Spleen (tissue), 11 donors: ENCODE results near the gene WDFY4. TPM values are rescaled to one million over a fixed set of nuclear protein-coding genes. Genes with fewer than 3 reads are reported as not detected.

Experiments
- DNase-seq: peaks from one replicate; pipeline ENCODE4 v3.0.0-alpha.2; 2020
- H3K27ac ChIP-seq, 8 donors: fragments of 200-600 bp; sonication (generic) in 7 of 8; 1 replicate in 4 of 8; 2 replicates in 4 of 8; pipeline versions ENCODE4 v1.5.0 to v1.8.0; 2016 to 2021; ENCODE audit warnings: inconsistent platforms in 4 of 8, mild to moderate bottlenecking in 4 of 8, moderate library complexity in 1 of 8
- H3K27me3 ChIP-seq, 7 donors: fragments of 200-600 bp; sonication (generic) in 6 of 7; replicated peaks in 1 of 7; 1 replicate in 4 of 7; 2 replicates in 3 of 7; pipeline versions ENCODE4 v1.5.0 to v1.8.0; 2016 to 2021; ENCODE audit warnings: inconsistent platforms in 3 of 7, mild to moderate bottlenecking in 1 of 7
- H3K36me3 ChIP-seq, 6 donors: fragments of 200-600 bp; sonication (generic) in 5 of 6; 1 replicate in 4 of 6; 2 replicates in 2 of 6; pipeline versions ENCODE4 v1.5.0 to v1.8.0; 2016 to 2021; ENCODE audit warnings: inconsistent platforms in 2 of 6
- H3K4me1 ChIP-seq, 6 donors: fragments of 200-600 bp; sonication (generic) in 5 of 6; 1 replicate in 3 of 6; 2 replicates in 3 of 6; pipeline versions ENCODE4 v1.5.0 to v1.8.0; 2016 to 2021; ENCODE audit warnings: inconsistent platforms in 3 of 6
- H3K4me3 ChIP-seq, 8 donors: fragments of 200-600 bp; sonication (generic) in 7 of 8; 1 replicate in 4 of 8; 2 replicates in 4 of 8; pipeline versions ENCODE4 v1.5.0 to v1.8.0; 2016 to 2021; ENCODE audit warnings: inconsistent platforms in 4 of 8, mild to moderate bottlenecking in 4 of 8, moderate library complexity in 2 of 8
- H3K9me3 ChIP-seq, 8 donors: fragments of 200-600 bp; sonication (generic) in 7 of 8; 1 replicate in 4 of 8; 2 replicates in 4 of 8; pipeline versions ENCODE4 v1.5.0 to v1.8.0; 2016 to 2021; ENCODE audit warnings: inconsistent platforms in 4 of 8
- CTCF ChIP-seq, 11 experiments: fragments of 200-600 bp in 7 of 11; fragments of 450-650 bp in 4 of 11; sonication (generic) in 4 of 11; IDR thresholded peaks in 8 of 11; conservative IDR thresholded peaks in 3 of 11; 1 replicate in 7 of 11; 2 replicates in 4 of 11; pipeline versions ENCODE4 v1.4.0 to v1.8.0; 2016 to 2021; ENCODE audit warnings: antibody characterized with exemption in 11 of 11, inconsistent platforms in 4 of 11, mild to moderate bottlenecking in 1 of 11
- POLR2A ChIP-seq, 3 donors: fragments of 450-650 bp; IDR thresholded peaks; one replicate each; pipeline ENCODE4 v1.5.1; 2017; ENCODE audit warnings: antibody characterized with exemption in 3 of 3, mild to moderate bottlenecking in 1 of 3
- POLR2AphosphoS5 ChIP-seq, 3 donors: sonication (generic); formaldehyde crosslinking; IDR thresholded peaks; one replicate each; pipeline ENCODE4 v1.5.1; 2017; ENCODE audit warnings: antibody characterized with exemption in 3 of 3
- WGBS, 5 donors: extraction: QIAGEN DNeasy Blood & Tissue Kit in 3 of 5; methylation state at CpG; one replicate each; pipeline versions ENCODE4 v1.1.5 to v1.1.7; 2013 to 2018; 5-methylcytosine and 5-hydroxymethylcytosine counted together
- intact Hi-C: fragments of 100-400 bp; cut with DNase I; formaldehyde crosslinking; loops from one replicate; pipeline ENCODE4 v1.15.0; 2023; ENCODE audit warnings: low total_unique reads
- polyA plus RNA-seq, 3 donors: library from polyadenylated mRNA; stranded (reverse); fragments of 200-250 nt; gene quantifications; one replicate each; pipeline ENCODE4 v1.2.1, GENCODE V29; 2013
- total RNA-seq, 7 donors: library from RNA; depleted of rRNA in 3 of 7; stranded (reverse); fragments of >200 nt in 3 of 7; fragmentation: NEBNext Ultra II Directional in 4 of 7; extraction: Animal tissue kit (Norgen Biotek cat#: 25700) in 4 of 7; gene quantifications; one replicate each; pipeline versions ENCODE4 v1.1.0 to v1.2.1, GENCODE V29; 2016 to 2021
- donor health status: healthy with polysubstance abuse.
- donor health status: DM: no; HTN: no; CAD: no; lungs with moderate emphysema.
- donor health status: DM: no; HTN: no; CAD: no.
- donor health status: Bipolar disorder and iron deficiency.
- donor health status: healthy.
- donor health status: DM: no; HTN: no; CAD: no.
- donor health status: DM: yes; HTN: yes; CAD: no.

Gene WDFY4
- total and polyA plus RNA-seq, 10 donors = 31.7 to 120 (median 88.9) TPM

GRCh38 chr10:48733329-48733728 lies 48.7 kb downstream of the WDFY4 start:
- TF ChIP-seq CTCF (IDR thresholded peaks at IDR 0.05 in 8 of 11, conservative IDR thresholded peaks at IDR 0.05 in 3 of 11) (no peak), POLR2AphosphoS5 (IDR thresholded peaks at IDR 0.05) (no peak), POLR2A (IDR thresholded peaks at IDR 0.05) (no peak)
- DNase-seq = no peak
- WGBS, 5 donors = 76 to 90% (median 86%) methylated on average over 1 of the region's 1 CpG

GRCh38 chr10:48735836-48736390 lies 51.2 kb downstream of the WDFY4 start:
- H3K27ac ChIP-seq = no peak overlapping the region
- peaks cover 0 to 100% (median 60%) of the 10 kb centered on the region in 6 donors for H3K36me3 ChIP-seq
- H3K4me1 ChIP-seq = no peaks in the 10 kb centered on the region
- 79 to 96% (median 90%) methylated on average over 8 of the region's 8 CpGs for WGBS, 5 donors
- intact Hi-C loops = no loop called here
- H3K9me3 ChIP-seq = no peaks in the 10 kb centered on the region
- H3K27me3 ChIP-seq = no peaks in the 10 kb centered on the region
- no peak for DNase-seq
- TF ChIP-seq POLR2A (IDR thresholded peaks at IDR 0.05) = no peak
- TF ChIP-seq CTCF (IDR thresholded peaks at IDR 0.05 in 8 of 11, conservative IDR thresholded peaks at IDR 0.05 in 3 of 11) = no peak
- TF ChIP-seq POLR2AphosphoS5 (IDR thresholded peaks at IDR 0.05) = no peak
- H3K4me3 ChIP-seq = no peak overlapping the region

More at GRCh38 chr10:48733329-48733728, 48.7 kb downstream of the WDFY4 start:
- H3K36me3 ChIP-seq = peaks cover 0 to 100% (median 63%) of the 10 kb centered on the region in 6 donors
- H3K4me1 ChIP-seq = no peaks in the 10 kb centered on the region
- H3K9me3 ChIP-seq = no peaks in the 10 kb centered on the region
- H3K4me3 ChIP-seq = no peak overlapping the region
- intact Hi-C loops = no loop called here
- no peak overlapping the region for H3K27ac ChIP-seq
- H3K27me3 ChIP-seq = no peaks in the 10 kb centered on the region

- intact Hi-C loops = no loop called here
- no peaks in the 10 kb centered on the region for H3K27me3 ChIP-seq
- WGBS, 5 donors = 0 to 69% (median 0%) methylated on average over 1 of the region's 1 CpG
Measured at GRCh38 chr10:48736596-48736995, 51.9 kb downstream of the WDFY4 start.

More at GRCh38 chr10:48736596-48736995, 51.9 kb downstream of the WDFY4 start:
- TF ChIP-seq POLR2AphosphoS5 (IDR thresholded peaks at IDR 0.05) = no peak
- TF ChIP-seq POLR2A (IDR thresholded peaks at IDR 0.05) = no peak
- TF ChIP-seq CTCF (IDR thresholded peaks at IDR 0.05 in 8 of 11, conservative IDR thresholded peaks at IDR 0.05 in 3 of 11) = no peak
- peaks cover 0 to 100% (median 58%) of the 10 kb centered on the region in 6 donors for H3K36me3 ChIP-seq
- H3K4me1 ChIP-seq = no peaks in the 10 kb centered on the region
- DNase-seq = no peak
- no peak overlapping the region for H3K27ac ChIP-seq
- no peak overlapping the region for H3K4me3 ChIP-seq
- no peaks in the 10 kb centered on the region for H3K9me3 ChIP-seq
